D341Med (cell line): ENCODE measurements around the gene FA2H.
A peak's percentile ranks its signal among the peaks of the same experiment; 100 is the strongest.
"Not testable (repeated sequence)": the region's sequence is repeated elsewhere in the genome, so short reads cannot be mapped to it uniquely, and the experiment has no call there.

Source experiments
- DNase-seq: peaks from one replicate; pipeline ENCODE4 v3.0.0; 2012; ENCODE audit warnings: low spot score

The FA2H gene

GRCh38 chr16:74774223-74775139 lies at the start of gene FA2H:
Gene FA2H, minus strand, starts transcription at chr16:74774820. Its CDS starts 65 bp downstream, at chr16:74774755.
- peak; percentile 95 for DNase-seq

GRCh38 chr16:74817851-74818250 lies 43.2 kb upstream of the FA2H start:
- no peak for DNase-seq

- DNase-seq: peak; percentile 91
Observed at GRCh38 chr16:74813109-74813641, 38.6 kb upstream of the FA2H start.

- DNase-seq: no peak
Observed at GRCh38 chr16:74811911-74812310, 37.3 kb upstream of the FA2H start.

- DNase-seq: not testable (repeated sequence)
Observed at GRCh38 chr16:74811216-74811615, 36.6 kb upstream of the FA2H start.

- DNase-seq: no peak
Observed at GRCh38 chr16:74807052-74807646, 32.5 kb upstream of the FA2H start.

- DNase-seq: no peak
Observed at GRCh38 chr16:74800216-74800871, 25.7 kb upstream of the FA2H start.

- DNase-seq: no peak
Observed at GRCh38 chr16:74797414-74797813, 22.8 kb upstream of the FA2H start.

- DNase-seq: no peak
Observed at GRCh38 chr16:74795104-74795503, 20.5 kb upstream of the FA2H start.

- no peak for DNase-seq
Observed at GRCh38 chr16:74794668-74795067, 20.0 kb upstream of the FA2H start.

GRCh38 chr16:74793571-74793970 lies 19.0 kb upstream of the FA2H start:
- DNase-seq: no peak

- no peak for DNase-seq
Observed at GRCh38 chr16:74792225-74792624, 17.6 kb upstream of the FA2H start.

- not testable (repeated sequence) for DNase-seq
Observed at GRCh38 chr16:74791749-74792148, 17.1 kb upstream of the FA2H start.

- DNase-seq: no peak
Observed at GRCh38 chr16:74788108-74788507, 13.5 kb upstream of the FA2H start.

GRCh38 chr16:74785031-74785430 lies 10.4 kb upstream of the FA2H start:
- DNase-seq: no peak

GRCh38 chr16:74778646-74779045 lies 4.0 kb upstream of the FA2H start:
- no peak for DNase-seq

GRCh38 chr16:74776926-74777325 lies 2.3 kb upstream of the FA2H start:
- DNase-seq: no peak

- no peak for DNase-seq
Observed at GRCh38 chr16:74775255-74775654, 635 bp upstream of the FA2H start.

- no peak for DNase-seq
Observed at GRCh38 chr16:74773446-74774222, 986 bp downstream of the FA2H start.

- no peak for DNase-seq
Observed at GRCh38 chr16:74771656-74772315, 2.8 kb downstream of the FA2H start.

- DNase-seq: no peak
Observed at GRCh38 chr16:74770831-74771526, 3.6 kb downstream of the FA2H start.
